ENCODE data around the gene RYR2. TPM values are rescaled to one million over a fixed set of nuclear protein-coding genes. Genes with fewer than 3 reads are reported as not detected.

The RYR2 gene
- total RNA-seq, 1 donor from 2014 or later = 0.90 TPM

GRCh38 chr1:237748171-237748960 lies 706.4 kb downstream of the RYR2 start:
- no peaks in the 10 kb centered on the region for H3K36me3 Mint-ChIP-seq
- H3K9me3 Mint-ChIP-seq = no peaks in the 10 kb centered on the region
- no peak overlapping the region for H3K27ac Mint-ChIP-seq

GRCh38 chr1:237749122-237749521 lies 707.1 kb downstream of the RYR2 start:
- no peaks in the 10 kb centered on the region for H3K9me3 Mint-ChIP-seq
- no peak overlapping the region for H3K4me3 Mint-ChIP-seq
- no peak overlapping the region for H3K27ac Mint-ChIP-seq
- peaks cover 8% of the 10 kb centered on the region for H3K4me1 Mint-ChIP-seq
- H3K9ac ChIP-seq = no peak overlapping the region
- H3F3A ChIP-seq (ENCODE audit: low read depth) = no peaks in the 10 kb centered on the region
- H4K20me1 ChIP-seq (ENCODE audit: low read depth) = no peaks in the 10 kb centered on the region
- no peaks in the 10 kb centered on the region for H3K27me3 Mint-ChIP-seq (ENCODE audit: insufficient read depth, low read depth)
- H3K4me1 ChIP-seq = no peaks in the 10 kb centered on the region
- H3K9me3 ChIP-seq (ENCODE audit: low read depth) = no peaks in the 10 kb centered on the region
- no peak for DNase-seq (ENCODE audit: low spot score)
- TF ChIP-seq EZH2phosphoT487 (IDR thresholded peaks at IDR 0.05) (no peak), EZH2 (IDR thresholded peaks at IDR 0.05) (no peak), CTCF (IDR thresholded peaks at IDR 0.05) (no peak)
- H3K27ac ChIP-seq = no peak overlapping the region
- no peak overlapping the region for H3K4me3 ChIP-seq
- H3K79me2 ChIP-seq (ENCODE audit: low read depth) = no peaks in the 10 kb centered on the region
- no peaks in the 10 kb centered on the region for H3K36me3 Mint-ChIP-seq
- H3K36me3 ChIP-seq = no peaks in the 10 kb centered on the region
- H3K27me3 ChIP-seq = no peaks in the 10 kb centered on the region
- no peak overlapping the region for H3K4me2 ChIP-seq
- no peak overlapping the region for H2AFZ ChIP-seq (replicated peaks)

More at GRCh38 chr1:237748171-237748960, 706.4 kb downstream of the RYR2 start:
- H3K4me3 Mint-ChIP-seq = no peak overlapping the region
- no peak overlapping the region for H3K4me2 ChIP-seq
- H3K36me3 ChIP-seq = no peaks in the 10 kb centered on the region
- no peaks in the 10 kb centered on the region for H3K79me2 ChIP-seq (ENCODE audit: low read depth)
- no peaks in the 10 kb centered on the region for H3K27me3 ChIP-seq
- H3K27me3 Mint-ChIP-seq (ENCODE audit: insufficient read depth, low read depth) = no peaks in the 10 kb centered on the region
- H4K20me1 ChIP-seq (ENCODE audit: low read depth) = no peaks in the 10 kb centered on the region
- peaks cover 8% of the 10 kb centered on the region for H3K4me1 Mint-ChIP-seq
- DNase-seq (ENCODE audit: low spot score) = no peak
- no peak overlapping the region for H3K27ac ChIP-seq
- H3K9ac ChIP-seq = no peak overlapping the region
- no peak for TF ChIP-seq EZH2phosphoT487 (IDR thresholded peaks at IDR 0.05)
- no peak for TF ChIP-seq EZH2 (IDR thresholded peaks at IDR 0.05)
- no peak for TF ChIP-seq CTCF (IDR thresholded peaks at IDR 0.05)
- H3K9me3 ChIP-seq (ENCODE audit: low read depth) = no peaks in the 10 kb centered on the region
- H3K4me1 ChIP-seq = no peaks in the 10 kb centered on the region
- no peaks in the 10 kb centered on the region for H3F3A ChIP-seq (ENCODE audit: low read depth)
- H3K4me3 ChIP-seq = no peak overlapping the region
- peak overlapping the region; percentile 12 for H2AFZ ChIP-seq (replicated peaks)

GRCh38 chr1:237751090-237751489 lies 709.1 kb downstream of the RYR2 start:
- H3K4me1 Mint-ChIP-seq = peaks cover 8% of the 10 kb centered on the region
- TF ChIP-seq EZH2phosphoT487 (IDR thresholded peaks at IDR 0.05) (no peak), EZH2 (IDR thresholded peaks at IDR 0.05) (no peak), CTCF (IDR thresholded peaks at IDR 0.05) (no peak)
- no peaks in the 10 kb centered on the region for H3K36me3 Mint-ChIP-seq
- Histone ChIP-seq H3K36me3 (no peaks in the 10 kb centered on the region), H3K79me2 (ENCODE audit: low read depth) (no peaks in the 10 kb centered on the region), H4K20me1 (ENCODE audit: low read depth) (no peaks in the 10 kb centered on the region), H3K27ac (no peak overlapping the region), H2AFZ (replicated peaks) (no peak overlapping the region), H3F3A (ENCODE audit: low read depth) (no peaks in the 10 kb centered on the region), H3K4me1 (no peaks in the 10 kb centered on the region), H3K4me2 (no peak overlapping the region), H3K4me3 (no peak overlapping the region), H3K9ac (no peak overlapping the region), H3K9me3 (ENCODE audit: low read depth) (no peaks in the 10 kb centered on the region), H3K27me3 (no peaks in the 10 kb centered on the region)
- no peak overlapping the region for H3K27ac Mint-ChIP-seq
- no peak for DNase-seq (ENCODE audit: low spot score)
- no peaks in the 10 kb centered on the region for H3K9me3 Mint-ChIP-seq
- no peak overlapping the region for H3K4me3 Mint-ChIP-seq
- no peaks in the 10 kb centered on the region for H3K27me3 Mint-ChIP-seq (ENCODE audit: insufficient read depth, low read depth)
